ENCODE measurements around the gene NHP2.

Gene NHP2

DNA sequence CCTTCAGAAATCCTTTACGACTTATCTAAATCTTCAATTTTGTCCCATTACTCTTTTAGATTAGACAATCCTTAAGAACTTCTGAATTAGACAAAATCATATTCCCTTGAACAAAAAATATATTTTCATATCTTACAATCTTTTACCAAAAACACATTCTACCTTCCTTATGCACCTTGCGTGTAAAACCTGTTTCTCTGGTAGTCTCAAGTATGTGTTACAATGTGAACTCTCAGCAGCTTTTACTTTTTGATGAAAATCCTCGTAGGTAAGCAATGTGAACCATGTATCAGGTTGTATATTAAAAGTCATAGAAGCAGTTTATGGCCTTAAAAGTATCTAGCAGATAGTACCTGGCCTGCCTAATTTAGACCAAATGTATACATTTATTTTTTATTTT is 20.8 kb upstream of the NHP2 start:
- no peak for DNase-seq

DNA sequence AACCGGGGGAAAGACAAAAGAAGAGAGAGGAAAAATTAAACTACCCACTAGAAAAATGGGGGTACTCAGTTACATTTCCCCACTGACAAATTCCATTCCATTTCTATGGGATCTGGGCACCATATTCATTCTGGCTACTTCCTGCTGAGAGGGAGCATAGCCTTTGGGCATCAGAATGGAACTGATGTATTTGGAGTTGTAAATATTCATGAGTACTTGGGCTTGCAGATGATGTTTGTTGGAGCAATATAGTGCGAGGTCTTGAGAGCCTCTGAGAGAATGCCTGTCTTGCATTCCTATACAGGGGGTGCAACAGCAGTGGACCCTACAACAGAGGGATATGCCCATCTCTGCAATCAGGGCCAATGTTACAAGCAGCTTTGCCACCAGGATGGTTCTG is 16.8 kb upstream of the NHP2 start:
- no peak for DNase-seq

DNA sequence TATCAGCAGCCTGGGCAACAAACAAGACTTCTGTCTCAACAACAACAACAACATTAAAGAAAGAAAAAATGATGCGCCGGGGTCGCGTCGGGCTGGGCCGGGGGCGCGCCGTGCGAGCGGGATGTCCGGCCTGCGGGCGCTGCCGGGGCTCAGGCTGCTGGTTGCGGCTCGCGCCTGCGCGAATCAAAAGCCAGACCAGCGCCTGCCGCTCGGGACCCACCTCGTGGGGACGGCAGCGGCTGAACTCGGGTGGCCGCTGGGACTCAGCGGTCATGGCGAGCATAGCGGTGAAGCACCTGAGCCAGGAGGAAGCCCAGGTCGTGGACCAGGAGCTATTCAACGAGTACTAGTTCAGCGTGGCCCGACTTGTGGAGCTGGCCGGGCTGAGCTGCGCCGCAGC is 11.9 kb upstream of the NHP2 start:
- no peak for DNase-seq

DNA sequence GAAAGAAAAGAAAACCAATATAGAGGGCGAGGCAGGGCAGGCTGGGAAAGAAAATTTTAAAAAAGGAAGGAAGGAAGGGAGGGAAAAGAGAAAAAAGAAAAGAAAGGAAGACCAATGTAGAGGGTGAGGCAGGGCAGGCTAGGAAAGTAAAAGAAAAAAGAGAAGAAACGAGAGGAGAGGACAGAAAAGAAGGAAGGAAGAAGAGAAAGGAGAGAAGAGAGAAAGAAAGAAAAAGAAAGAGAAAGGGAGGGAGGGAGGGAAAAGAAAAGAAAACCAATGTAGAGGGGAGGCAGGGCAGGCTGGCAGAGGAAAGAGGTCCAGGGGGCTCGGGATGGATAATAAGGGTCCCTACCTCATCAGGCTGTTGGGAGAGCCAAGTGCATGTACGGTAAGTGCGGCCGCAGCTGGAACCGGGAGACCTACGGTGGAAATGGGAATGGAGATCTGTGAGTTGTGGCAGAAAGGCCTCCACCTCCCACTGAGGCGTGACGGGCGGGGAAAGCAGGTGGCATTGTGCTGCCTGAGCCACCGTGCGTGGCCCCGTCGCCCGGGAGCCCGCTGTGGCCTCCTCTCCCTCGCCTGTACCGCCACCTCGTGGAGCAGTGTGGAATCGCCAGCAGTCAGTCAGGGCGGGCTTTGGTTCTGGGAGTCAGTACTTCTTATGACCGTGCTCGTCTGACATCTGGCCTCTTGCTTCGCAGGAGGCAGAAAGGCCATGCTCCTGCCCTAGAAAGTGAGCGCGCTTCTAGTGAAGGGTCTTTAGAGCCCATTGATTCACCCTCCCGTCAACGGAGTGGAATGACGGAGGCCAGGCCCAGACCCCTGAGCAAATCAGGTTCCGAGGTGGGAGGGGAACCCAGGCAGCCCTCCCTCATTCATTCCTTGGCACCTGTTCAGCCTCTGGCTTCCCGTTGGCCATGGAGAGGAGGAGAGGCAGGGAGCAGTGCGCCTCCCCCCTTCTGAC is 10.4 kb upstream of the NHP2 start:
- peak; percentile 73 to 94 (median 83) for DNase-seq

DNA sequence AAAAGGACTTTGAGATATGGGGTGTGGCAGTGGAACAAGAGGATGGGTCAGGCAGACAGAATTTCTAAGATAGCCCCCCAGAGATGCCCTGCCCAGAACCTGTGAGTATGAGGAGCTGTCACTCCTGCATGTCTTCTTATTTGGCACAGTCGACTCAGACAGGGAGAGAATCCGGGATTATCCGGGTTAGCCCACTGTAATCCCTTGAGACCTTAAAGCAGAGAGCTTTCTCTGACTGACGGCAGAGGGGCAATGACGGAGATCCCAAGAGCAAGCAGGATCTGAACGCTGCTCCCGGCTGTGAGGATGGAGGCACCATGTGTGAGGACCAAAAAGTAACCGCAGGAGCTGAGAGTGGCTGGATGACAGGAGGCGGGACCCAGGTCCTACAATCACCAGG is 8.8 kb upstream of the NHP2 start:
- DNase-seq = no peak

GRCh38 chr5:178160176-178160575 is 6.5 kb upstream of the NHP2 start:
- DNase-seq = no peak

GRCh38 chr5:178155065-178155464 is 1.4 kb upstream of the NHP2 start:
- DNase-seq = no peak

DNA sequence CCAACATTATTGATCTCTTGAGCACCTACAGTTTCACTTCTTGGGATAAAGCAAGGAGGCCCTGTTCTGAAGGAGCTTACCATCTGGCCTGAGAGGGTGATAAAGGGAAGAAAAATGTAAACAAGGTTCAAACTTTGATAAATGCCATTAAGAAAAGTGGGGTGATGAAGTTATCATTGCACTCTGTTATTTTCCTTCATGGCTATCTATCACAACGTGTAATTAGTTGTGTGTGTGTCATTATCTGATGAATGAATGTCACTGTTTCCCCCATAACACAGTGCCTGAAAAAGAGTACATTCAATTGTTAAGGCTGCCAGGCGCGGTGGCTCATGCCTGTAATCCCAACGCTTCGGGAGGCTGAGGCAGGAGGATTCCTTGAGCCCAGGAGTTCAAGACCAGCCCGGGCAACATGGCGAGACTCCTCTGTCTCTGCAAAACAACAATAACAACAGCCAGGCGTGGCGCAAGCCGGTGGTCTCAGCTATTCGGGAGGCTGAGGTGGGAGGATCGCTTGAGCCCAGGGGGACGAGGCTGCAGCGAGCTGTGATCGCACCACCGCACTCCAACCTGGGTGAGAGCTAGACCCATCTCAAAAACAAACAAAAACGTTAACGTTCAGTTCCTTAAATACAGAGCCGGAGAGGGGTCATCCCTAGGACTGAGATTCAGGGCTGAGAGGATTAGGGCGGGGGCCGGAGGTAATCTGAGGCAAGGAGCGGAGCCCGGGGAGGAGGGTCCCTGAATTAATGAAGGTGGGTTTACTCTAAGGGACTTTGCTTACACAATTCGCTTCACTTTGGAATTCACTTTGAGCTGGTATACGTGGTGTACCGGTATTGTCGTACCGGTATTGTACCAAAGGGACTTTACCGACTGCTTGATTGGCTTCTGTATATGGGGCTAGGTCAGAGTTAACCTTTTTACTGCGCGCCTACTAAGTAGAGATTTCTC is 917 bp downstream of the NHP2 start:
- DNase-seq = no peak

DNA sequence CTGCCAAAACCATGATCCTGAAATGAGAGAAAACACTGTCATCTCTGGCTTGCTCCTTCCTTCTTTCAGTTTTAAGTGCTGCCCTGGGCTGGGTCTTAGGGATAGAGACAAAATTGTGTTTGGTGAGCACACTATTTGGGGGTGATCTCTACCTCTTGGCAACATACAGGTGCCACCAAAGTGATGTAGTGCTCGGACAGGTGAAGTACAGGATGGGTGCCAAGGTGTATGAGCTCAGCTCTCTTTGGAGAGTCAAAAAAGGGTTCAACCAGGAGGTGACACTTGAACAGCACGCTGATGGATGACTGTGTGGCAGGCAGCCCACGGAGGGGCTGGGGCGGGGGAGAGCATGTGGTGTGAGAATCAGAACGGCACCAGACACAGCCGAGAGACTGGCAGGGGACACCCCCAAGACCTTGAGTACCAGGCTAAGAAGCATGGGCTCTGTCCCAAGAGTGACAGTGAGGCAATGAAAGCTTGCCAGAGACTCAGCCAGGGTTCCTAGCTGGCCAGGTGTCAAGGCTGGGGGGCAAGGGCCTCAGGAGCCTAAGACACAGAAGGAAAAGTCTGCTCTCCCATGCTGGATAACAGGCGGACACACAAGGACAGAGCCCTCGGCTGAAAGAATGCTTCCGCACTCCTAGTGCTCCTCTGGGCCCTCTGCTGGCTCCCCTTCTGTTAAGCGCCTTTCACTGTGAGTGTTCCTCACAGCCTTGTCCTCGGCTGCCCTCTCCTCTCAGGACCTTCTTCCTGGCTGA is 2.5 kb downstream of the NHP2 start:
- DNase-seq = no peak

DNA sequence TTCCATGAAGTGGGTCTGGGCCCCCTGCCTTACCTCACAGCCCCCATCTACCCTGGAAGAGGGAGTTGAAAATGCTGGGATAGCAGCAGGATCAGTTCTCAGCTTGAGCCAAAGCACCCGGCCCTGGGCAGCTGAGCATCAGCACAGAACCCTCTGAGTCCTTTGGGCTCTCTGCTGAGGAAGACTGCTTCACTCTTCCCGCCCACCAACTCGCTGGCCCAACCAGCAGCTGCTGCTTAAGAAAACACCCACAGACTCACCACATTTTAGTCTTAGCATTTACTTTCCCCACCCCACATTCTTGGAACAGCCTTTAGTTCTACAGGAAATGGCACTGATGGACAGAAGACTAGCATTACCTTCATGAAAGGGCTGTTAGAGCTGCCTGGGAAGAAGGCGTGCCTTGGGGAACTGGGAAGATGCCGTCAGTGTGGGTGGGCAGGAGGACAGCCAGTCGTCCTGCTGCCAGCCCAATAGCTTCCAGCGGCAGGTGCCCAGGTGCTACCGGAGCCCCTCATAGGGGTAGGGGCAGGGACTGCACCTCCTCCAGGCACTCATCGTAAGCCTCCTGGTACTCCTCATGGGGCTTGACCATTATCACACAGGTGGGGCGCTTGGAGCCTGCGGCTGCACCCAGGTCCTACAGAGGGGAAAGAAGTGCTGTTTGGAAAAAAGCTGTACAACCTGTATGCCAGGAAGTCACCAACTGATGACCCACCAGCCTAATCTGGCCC is 4.3 kb downstream of the NHP2 start:
- DNase-seq = no peak

- no peak for DNase-seq
Observed at GRCh38 chr5:178147406-178147805, 6.3 kb downstream of the NHP2 start.

- DNase-seq = peak; percentile 47 to 67 (median 60)
Observed at GRCh38 chr5:178145965-178146820, 7.5 kb downstream of the NHP2 start.

DNA sequence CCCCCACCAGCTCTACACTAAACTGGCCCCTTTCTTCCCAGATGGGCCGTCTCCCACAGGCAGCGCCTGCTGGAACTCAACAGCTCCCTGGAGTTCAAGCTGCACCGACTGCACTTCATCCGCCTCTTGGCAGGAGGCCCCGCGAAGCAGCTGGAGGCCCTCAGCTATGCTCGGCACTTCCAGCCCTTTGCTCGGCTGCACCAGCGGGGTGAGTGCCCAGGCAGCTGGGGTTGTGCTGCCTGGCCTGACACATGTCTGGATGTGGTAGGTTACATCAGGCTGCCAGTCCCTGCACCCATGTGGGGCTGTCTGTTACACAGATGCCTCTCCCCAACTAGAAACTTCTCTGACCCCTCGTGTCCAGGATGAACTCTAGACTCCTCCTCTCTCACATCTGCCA is 9.8 kb downstream of the NHP2 start:
- no peak for DNase-seq

- DNase-seq = no peak
Observed at GRCh38 chr5:178143246-178143645, 10.4 kb downstream of the NHP2 start.

DNA sequence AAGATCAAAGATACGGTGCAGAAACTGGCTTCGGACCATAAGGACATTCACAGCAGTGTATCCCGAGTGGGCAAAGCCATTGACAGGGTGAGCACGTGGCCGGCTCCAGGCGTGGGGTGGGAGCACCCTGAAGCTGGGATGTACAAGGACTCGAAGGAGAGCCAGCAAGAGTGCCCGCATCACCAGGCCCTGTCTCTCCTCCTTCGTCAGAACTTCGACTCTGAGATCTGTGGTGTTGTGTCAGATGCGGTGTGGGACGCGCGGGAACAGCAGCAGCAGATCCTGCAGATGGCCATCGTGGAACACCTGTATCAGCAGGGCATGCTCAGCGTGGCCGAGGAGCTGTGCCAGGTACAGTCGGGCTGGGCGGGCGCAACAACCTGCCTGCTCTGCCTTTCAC is 11.0 kb downstream of the NHP2 start:
- no peak for DNase-seq

GRCh38 chr5:178141550-178141949 is 12.1 kb downstream of the NHP2 start:
- no peak for DNase-seq

DNA sequence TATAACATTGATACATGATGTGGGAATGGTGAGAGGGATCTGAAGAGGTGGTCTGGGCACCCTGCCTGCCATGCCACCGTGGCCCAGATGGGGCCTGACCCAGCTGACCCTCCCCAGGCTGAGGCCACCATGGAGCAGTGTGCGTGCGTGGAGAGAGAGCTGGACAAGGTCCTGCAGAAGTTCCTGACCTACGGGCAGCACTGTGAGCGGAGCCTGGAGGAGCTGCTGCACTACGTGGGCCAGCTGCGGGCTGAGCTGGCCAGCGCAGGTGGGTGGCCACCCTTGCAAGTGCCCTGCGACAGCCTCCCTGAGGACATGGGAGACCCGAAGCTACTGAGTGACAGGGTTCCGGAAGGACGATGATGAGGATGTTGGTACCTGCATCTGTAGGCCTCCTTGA is 15.7 kb downstream of the NHP2 start:
- DNase-seq = no peak

- no peak for DNase-seq
Observed at GRCh38 chr5:178136990-178137389, 16.7 kb downstream of the NHP2 start.

DNA sequence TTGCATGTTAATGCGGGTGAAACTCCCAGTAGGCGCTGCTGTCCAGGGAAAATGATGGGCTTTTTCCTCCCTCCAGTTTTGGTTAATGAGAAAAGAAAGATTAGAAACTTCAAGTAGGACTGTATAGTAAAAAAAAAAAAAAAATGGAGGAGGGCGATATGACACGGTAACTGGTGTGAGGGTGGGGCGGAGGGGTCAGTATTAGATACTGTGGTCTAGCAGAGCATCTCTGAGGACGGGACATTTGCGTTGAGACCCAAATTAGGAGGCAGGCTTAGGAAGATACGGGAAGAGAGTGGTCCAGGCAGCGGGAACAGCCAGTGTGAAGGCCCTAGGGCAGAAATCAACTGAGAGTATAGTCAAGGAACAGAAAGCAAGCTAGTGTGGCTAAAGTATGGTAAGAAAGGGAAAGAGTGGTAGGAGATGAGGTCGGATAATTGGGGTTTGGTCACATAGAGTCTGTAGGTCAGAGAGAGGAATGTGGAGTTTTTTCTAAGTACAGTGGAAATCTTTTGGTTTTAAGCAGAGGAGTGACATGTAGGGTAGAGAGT is 22.2 kb downstream of the NHP2 start:
- DNase-seq = no peak

DNA sequence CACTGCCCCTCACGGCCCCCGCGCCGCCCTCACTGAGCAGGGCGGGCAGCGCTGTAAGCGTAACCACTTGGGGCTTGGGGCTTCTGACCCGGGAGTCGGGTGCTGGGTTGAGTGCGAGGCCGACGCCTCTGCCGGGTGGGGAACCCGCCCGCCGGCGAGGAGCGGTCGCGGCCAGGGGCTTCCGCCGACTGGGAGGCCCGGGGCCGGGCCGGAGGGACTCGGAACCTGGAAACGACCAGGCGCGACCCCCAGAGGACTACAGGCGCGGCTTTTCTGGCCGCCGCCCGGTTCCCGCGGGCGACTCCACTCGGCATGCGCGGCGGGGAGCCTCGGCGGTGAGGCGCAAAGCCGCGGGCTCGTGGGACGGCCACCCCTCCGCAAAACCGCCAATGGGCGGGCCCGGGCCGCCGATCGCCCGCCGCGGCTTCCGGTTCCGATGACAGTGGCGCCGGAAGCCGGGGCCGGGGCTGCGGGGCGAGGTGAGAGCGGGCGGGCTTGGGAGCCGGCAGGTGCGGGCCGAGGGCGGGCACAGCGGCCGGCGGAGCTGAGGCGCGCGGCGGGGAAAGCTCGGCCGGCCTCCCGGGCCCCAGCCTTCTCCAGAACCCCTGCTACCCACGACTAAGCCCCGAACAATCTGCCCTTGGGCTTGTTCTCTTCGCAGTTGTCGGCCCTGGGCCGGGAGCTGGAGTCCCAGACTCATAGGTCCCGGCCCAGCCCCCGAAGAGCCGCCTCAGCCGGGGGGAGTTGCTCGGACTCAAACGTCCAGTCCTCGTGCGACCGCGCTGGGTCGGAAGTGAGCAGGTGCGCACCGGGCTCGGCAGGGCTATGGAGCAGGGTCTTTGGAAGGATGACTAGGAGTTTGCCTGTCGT is 22.9 kb downstream of the NHP2 start, which contains the start of gene RMND5B:
Gene RMND5B (plus strand): TSS at position 439 of the 870 bp plus-strand sequence. CDS start 7,106 bp downstream, outside the sequence.
- DNase-seq = peak; percentile 62 to 89 (median 74)
